Brain pericyte (primary cell): ENCODE results near the gene PAQR8.

ENCODE experiments used
- DNase-seq: peaks from one replicate; pipeline ENCODE4 v3.0.0-alpha.2; 2012; ENCODE audit warnings: low read depth, low spot score

PAQR8 gene

GRCh38 chr6:52361945-52362442, at the start of gene PAQR8:
Gene PAQR8, plus strand, starts transcription at chr6:52362151. Its CDS starts 41,063 bp downstream, at chr6:52403214.
- DNase-seq, result no peak

- no peak for DNase-seq
Measured at GRCh38 chr6:52312461-52312860, 49.5 kb upstream of the PAQR8 start.

GRCh38 chr6:52314752-52315151, 47.2 kb upstream of the PAQR8 start:
- no peak for DNase-seq

- DNase-seq, result no peak
Measured at GRCh38 chr6:52317211-52317610, 44.7 kb upstream of the PAQR8 start.

DNA sequence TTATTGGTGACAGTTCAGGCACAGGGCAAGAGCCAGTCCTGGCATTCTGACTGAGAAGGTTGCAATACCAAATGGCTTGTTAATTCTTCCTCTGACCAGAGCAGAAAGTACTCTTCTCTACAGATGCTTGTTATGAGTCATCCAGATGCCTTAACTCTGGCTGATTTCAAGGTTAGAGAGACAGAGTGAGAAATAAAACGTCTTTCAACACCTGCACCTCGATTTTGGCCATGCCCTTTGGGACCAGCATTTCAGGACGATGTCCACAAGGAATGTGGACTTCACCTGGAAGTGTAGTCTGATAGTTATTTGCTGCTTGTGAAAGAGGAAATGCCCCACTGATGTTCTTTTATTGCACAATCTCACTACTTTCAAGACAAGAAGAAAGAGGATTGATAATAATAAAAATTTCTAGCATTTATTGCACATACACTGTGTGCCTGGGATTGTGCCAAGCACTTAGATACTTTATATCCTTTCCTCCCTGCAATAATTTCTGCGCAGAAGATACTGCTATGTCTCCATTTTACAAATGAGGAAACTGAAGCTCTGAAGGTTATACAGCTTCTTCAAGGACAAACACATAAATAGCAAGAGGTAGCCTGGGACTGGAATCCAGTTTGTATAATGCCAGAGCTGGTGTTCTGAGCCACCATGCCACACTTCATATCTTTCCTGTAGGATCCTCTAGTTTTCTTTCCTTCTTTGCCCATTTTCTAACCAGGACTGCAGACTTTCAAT, 43.9 kb upstream of the PAQR8 start:
- no peak for DNase-seq

GRCh38 chr6:52324189-52324588, 37.8 kb upstream of the PAQR8 start:
- DNase-seq, result no peak

- DNase-seq, result no peak
Measured at GRCh38 chr6:52325695-52326471, 36.1 kb upstream of the PAQR8 start.

GRCh38 chr6:52326540-52327364, 35.2 kb upstream of the PAQR8 start:
- DNase-seq, result no peak

GRCh38 chr6:52328303-52328662, 33.7 kb upstream of the PAQR8 start:
- DNase-seq, result no peak

DNA sequence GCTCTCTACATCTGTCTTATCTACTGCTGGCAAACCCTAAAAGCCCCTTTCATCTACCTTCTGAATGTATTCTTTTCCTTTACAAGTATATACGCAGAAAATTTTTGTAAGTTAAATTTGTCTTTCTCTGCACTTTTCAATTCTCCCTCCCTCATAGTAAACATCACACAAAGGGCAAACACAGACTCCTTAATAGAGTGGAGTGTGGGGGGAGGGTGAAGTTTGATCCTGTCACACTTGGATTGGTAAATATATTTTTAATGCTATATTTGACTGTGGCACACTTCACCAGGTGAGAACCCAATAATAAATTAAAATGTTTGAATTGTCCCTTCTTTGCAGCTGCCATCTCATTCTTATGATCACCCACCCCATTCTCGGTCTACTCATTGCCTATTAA, 33.2 kb upstream of the PAQR8 start:
- DNase-seq, result no peak

GRCh38 chr6:52330470-52330869, 31.5 kb upstream of the PAQR8 start:
- DNase-seq, result no peak

DNA sequence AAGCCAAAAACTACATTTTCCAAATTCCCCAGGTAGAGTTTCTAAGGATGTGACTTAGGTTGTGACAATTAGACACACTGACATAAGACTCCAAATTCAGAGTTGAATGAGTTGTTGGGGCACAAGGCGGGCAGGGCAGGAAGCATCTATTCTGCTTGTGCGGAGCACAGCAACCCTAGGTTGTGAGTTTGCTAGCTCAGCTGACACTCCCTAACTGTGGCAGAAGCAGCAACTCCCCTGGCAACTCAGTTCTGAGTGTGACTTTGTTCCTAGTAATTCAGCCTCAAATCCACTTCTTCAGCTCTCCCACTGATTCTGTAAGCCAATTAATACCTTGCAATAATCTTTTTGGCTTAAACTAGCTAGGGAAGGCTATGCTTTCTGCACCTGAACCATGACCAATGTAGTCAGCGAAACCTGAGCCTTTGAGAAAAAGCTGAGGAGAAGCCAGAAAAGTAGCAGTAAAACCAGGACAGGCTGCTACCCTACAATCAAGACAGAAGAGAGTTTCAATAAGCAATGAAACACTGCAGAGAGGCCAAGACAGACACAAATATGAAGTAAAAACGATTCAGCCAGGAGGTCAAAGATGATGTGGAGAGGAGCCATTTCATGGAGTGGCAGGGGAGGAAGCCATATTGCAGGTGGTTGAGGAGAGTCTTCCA, 30.0 kb upstream of the PAQR8 start:
- DNase-seq, result no peak

DNA sequence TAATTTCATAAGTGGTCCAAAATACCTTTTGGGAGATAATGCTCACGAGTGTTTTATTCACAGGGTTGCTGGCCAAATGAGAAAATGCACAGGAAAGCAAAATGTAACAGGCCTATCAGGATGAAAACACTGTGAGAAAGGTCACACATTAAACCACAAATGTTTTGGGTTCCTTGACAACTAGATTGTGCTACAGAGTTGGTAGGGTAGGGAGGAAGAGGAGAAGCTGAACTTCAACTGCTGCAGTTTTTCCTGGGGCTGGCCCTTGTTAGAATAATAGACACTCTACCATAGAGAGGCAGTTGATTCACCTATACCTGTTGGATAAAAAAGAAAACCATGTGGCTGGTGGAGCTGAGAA, 28.1 kb upstream of the PAQR8 start:
- no peak for DNase-seq

DNA sequence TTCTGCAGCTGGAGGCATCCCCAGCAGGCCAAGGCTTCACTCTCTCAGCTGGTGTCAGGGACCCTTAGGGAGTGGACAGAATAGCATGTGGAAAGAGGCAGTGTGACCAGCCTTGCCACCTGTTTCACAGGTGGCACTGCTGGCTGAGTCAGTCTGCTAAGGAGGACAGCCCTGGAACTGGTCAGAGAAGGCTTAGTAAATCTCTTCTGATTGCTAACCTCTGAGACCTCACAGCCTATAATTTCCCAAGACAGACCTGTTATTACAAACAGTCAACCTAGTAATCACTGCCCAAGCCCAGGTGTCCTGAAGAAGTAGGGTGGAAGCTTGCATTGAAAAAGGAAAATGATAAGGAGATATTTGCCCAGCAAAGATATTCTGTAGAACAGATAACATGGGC, 26.4 kb upstream of the PAQR8 start:
- DNase-seq, result no peak

GRCh38 chr6:52336919-52337561, 24.9 kb upstream of the PAQR8 start:
- no peak for DNase-seq

DNA sequence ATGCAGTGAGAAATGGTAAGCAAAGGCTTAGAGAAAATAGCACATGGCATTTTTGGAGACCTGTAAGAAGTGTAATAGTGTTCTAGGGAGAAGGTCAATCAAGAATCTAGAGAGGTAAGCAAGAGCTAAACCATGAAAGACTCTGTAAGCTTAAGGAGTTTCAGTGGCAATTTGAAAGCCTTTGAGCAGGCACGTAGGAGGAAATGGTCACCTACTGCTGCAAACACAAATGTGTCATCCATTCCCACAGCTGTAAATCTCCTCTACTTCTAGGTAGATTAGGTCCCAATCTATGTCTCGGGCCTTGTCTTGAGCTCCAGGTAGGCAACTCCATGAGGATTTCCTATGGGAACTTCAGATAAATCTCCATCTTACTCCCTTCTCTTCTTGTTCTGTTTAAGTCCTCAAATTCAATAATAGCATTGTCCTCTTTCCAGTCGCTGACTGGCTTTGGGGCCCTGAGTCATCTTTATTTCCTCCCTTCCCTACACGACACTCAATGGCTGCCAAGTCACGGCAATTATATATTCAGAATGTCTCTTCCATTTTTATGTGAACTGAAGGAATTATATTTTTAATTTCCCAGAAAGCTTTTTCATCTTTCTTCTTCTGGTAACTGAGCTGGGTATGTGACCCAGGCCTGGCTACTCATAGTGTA, 24.2 kb upstream of the PAQR8 start:
- no peak for DNase-seq

GRCh38 chr6:52340603-52340880, 21.4 kb upstream of the PAQR8 start:
- no peak for DNase-seq

GRCh38 chr6:52341561-52342260, 20.2 kb upstream of the PAQR8 start:
- DNase-seq, result no peak

GRCh38 chr6:52345311-52345710, 16.6 kb upstream of the PAQR8 start:
- no peak for DNase-seq

DNA sequence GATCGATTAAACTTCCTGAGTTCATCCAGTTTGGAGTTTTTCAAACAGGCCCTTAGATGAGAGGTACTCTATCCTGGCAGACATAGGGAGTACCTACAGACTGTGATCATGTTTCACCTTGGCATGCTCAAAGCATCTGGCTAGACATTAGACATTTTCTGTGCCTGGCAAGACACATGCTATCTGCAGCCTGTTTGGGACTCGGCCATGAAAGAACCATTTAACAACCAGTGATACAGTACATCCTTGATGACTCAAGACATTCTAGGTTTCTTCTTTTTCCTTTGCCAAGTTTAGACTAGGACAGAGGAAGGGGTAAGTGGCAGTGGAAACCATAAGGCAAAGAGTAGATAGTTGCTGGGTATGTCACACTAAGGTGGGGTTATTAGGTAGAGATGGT, 15.4 kb upstream of the PAQR8 start:
- DNase-seq, result no peak
